BLaER1 (cell line): ENCODE data around the gene ZDHHC3.
A peak's percentile ranks its signal among the peaks of the same experiment; 100 is the strongest.

Experiments used
- H3K27ac ChIP-seq: shearing (Covaris generic); formaldehyde crosslinking; 2 replicates; pipeline ENCODE4 v1.8.1; 2022
- H3K27me3 ChIP-seq: shearing (Covaris generic); formaldehyde crosslinking; 2 replicates; pipeline ENCODE4 v1.8.1; 2022
- H3K36me3 ChIP-seq: shearing (Covaris generic); formaldehyde crosslinking; 2 replicates; pipeline ENCODE4 v1.8.1; 2022
- H3K4me1 ChIP-seq: shearing (Covaris generic); formaldehyde crosslinking; 2 replicates; pipeline ENCODE4 v1.8.1; 2022
- H3K4me2 ChIP-seq: shearing (Covaris generic); formaldehyde crosslinking; 2 replicates; pipeline ENCODE4 v1.8.1; 2022
- H3K4me3 ChIP-seq: shearing (Covaris generic); formaldehyde crosslinking; 2 replicates; pipeline ENCODE4 v1.8.1; 2022
- H3K9ac ChIP-seq: shearing (Covaris generic); formaldehyde crosslinking; 2 replicates; pipeline ENCODE4 v1.8.1; 2022
- H3K9me3 ChIP-seq: shearing (Covaris generic); formaldehyde crosslinking; 2 replicates; pipeline ENCODE4 v1.8.1; 2022
- H4K20me1 ChIP-seq: shearing (Covaris generic); formaldehyde crosslinking; 2 replicates; pipeline ENCODE4 v1.8.1; 2022
- Cebpa-rat ChIP-seq: shearing (Covaris generic); IDR thresholded peaks from 2 replicates; pipeline ENCODE4 v1.8.1; 2022

Gene ZDHHC3, protein sequence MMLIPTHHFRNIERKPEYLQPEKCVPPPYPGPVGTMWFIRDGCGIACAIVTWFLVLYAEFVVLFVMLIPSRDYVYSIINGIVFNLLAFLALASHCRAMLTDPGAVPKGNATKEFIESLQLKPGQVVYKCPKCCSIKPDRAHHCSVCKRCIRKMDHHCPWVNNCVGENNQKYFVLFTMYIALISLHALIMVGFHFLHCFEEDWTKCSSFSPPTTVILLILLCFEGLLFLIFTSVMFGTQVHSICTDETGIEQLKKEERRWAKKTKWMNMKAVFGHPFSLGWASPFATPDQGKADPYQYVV

GRCh38 chr3:44976002-44976815 is at the start of gene ZDHHC3, which contains the start of gene EXOSC7:
TSS of gene ZDHHC3 (minus strand) at chr3:44976174. CDS start at chr3:44959436, 16,738 bp downstream.
TSS of gene EXOSC7 (plus strand) at chr3:44976244. CDS start at chr3:44976278, 34 bp downstream.
- Histone ChIP-seq H3K9ac (peak within 1 kb of the TSS; percentile 87), H3K36me3 (peaks cover 30% of the 10 kb centered on the region), H3K27ac (peak within 1 kb of the TSS; percentile 83), H3K4me2 (peak within 1 kb of the TSS; percentile 93), H3K9me3 (no peaks in the 10 kb centered on the region), H3K27me3 (no peaks in the 10 kb centered on the region), H3K4me3 (peak within 1 kb of the TSS; percentile 80), H3K4me1 (peaks cover 42% of the 10 kb centered on the region), H4K20me1 (peaks cover 65% of the 10 kb centered on the region)
- no peak for TF ChIP-seq Cebpa-rat

DNA sequence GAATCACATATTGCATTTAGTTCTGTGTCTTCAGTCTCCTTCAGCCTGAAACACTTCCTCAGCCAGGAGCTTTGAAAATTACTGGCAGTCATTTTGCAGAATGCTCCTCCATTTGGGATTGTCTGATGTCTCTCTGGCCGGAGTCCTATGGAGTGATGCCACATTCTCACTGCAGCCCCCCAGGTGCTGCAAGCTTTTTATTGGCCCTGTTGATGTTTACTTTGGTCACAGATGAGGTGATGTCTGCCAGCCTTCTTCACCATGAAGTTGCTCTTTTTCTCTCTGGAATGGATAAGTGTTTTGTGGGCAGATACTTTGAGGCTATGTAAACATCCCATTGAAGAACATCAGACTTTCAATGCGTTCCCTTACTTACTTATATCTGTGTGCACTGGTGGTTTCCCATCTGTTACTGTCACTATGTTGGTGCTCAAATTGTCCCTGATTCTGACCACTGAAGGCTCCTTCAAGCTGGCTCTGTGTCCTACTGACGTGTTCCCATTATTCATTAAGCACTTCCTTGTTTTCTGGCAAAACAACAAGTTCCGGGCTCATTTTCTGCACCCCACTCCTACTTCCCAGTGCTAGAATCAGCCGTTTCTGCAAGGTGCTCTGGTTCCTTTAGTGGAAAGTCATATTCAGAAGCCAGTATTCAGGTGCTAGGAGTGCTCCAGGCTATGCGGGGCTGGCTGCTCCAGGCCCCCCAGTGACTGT is 48.7 kb upstream of the ZDHHC3 start:
- Histone ChIP-seq H3K36me3 (no peaks in the 10 kb centered on the region), H3K4me3 (no peak overlapping the region), H4K20me1 (no peaks in the 10 kb centered on the region), H3K9ac (no peak overlapping the region), H3K9me3 (no peaks in the 10 kb centered on the region), H3K27ac (no peak overlapping the region), H3K4me2 (no peak overlapping the region), H3K27me3 (no peaks in the 10 kb centered on the region), H3K4me1 (peaks cover 11% of the 10 kb centered on the region)
- no peak for TF ChIP-seq Cebpa-rat

DNA sequence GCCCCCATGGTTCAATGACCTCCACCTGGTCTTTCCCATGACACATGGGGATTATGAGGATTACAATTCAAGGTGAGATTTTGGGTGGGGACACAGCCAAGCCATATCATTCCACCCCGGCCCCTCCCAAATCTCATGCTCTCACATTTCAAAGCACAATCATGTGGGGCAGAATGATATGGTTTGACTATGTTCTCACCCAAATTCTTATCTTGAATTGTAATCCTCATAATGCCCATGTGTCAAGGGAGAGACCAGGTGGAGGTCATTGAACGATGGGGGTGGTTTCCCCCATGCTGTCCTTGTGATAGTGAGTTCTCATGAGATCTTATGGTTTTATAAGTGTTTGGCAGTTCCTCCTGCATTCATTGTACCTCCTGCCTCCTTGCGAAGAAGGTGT is 47.7 kb upstream of the ZDHHC3 start:
- Histone ChIP-seq H3K4me3 (no peak overlapping the region), H4K20me1 (no peaks in the 10 kb centered on the region), H3K4me1 (peaks cover 11% of the 10 kb centered on the region), H3K9ac (no peak overlapping the region), H3K27ac (no peak overlapping the region), H3K4me2 (no peak overlapping the region), H3K36me3 (0 out of 2 replicates have a peak, but pooled peaks cover 2% of the 10 kb centered on the region), H3K9me3 (no peaks in the 10 kb centered on the region), H3K27me3 (no peaks in the 10 kb centered on the region)
- TF ChIP-seq Cebpa-rat: no peak

GRCh38 chr3:45021524-45022297 is 45.7 kb upstream of the ZDHHC3 start:
- 0 out of 2 replicates have a peak, but pooled peaks cover 4% of the 10 kb centered on the region for H3K36me3 ChIP-seq
- no peaks in the 10 kb centered on the region for H4K20me1 ChIP-seq
- H3K9ac ChIP-seq: no peak overlapping the region
- H3K27ac ChIP-seq: no peak overlapping the region
- no peak for TF ChIP-seq Cebpa-rat
- H3K4me3 ChIP-seq: no peak overlapping the region
- H3K9me3 ChIP-seq: no peaks in the 10 kb centered on the region
- no peaks in the 10 kb centered on the region for H3K27me3 ChIP-seq
- peaks cover 14% of the 10 kb centered on the region for H3K4me1 ChIP-seq
- H3K4me2 ChIP-seq: no peak overlapping the region

- no peak overlapping the region for H3K4me2 ChIP-seq
- no peaks in the 10 kb centered on the region for H3K27me3 ChIP-seq
- peaks cover 13% of the 10 kb centered on the region; the same call in 1 of the 2 replicates for H3K4me1 ChIP-seq
- no peak for TF ChIP-seq Cebpa-rat
- H3K27ac ChIP-seq: no peak overlapping the region
- H3K9me3 ChIP-seq: no peaks in the 10 kb centered on the region
- H4K20me1 ChIP-seq: no peaks in the 10 kb centered on the region
- no peak overlapping the region for H3K4me3 ChIP-seq
- peaks cover 14% of the 10 kb centered on the region; the same call in 1 of the 2 replicates for H3K36me3 ChIP-seq
- H3K9ac ChIP-seq: no peak overlapping the region
Observed at GRCh38 chr3:45020534-45020933, 44.6 kb upstream of the ZDHHC3 start.

GRCh38 chr3:45017821-45018220 is 41.8 kb upstream of the ZDHHC3 start:
- peaks cover 40% of the 10 kb centered on the region for H3K36me3 ChIP-seq
- TF ChIP-seq Cebpa-rat: no peak

DNA sequence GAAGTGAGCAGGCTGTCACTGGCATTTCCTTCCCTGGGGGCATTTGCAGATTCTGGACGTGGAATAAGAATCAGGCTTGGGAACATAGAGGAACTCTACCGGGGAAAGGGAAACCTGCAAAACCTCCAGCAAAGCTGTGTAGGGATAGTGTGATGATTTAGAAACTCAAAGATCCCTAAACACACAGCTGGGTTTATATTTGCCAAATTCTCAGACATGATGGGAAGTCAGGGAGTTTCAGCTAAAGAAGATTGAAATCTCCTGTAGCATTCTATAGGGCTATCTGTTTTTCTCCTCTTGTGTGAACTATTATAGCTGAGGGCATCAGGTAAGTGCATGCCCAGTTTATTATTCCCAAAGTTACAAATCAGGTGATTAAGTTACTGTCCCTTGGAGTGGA is 40.9 kb upstream of the ZDHHC3 start:
- no peak overlapping the region for H3K9ac ChIP-seq
- TF ChIP-seq Cebpa-rat: no peak
- peaks cover 50% of the 10 kb centered on the region for H3K36me3 ChIP-seq
- H3K4me2 ChIP-seq: no peak overlapping the region
- H3K27me3 ChIP-seq: no peaks in the 10 kb centered on the region
- no peaks in the 10 kb centered on the region for H3K9me3 ChIP-seq
- no peak overlapping the region for H3K4me3 ChIP-seq
- H3K4me1 ChIP-seq: peaks cover 12% of the 10 kb centered on the region
- no peaks in the 10 kb centered on the region for H4K20me1 ChIP-seq
- H3K27ac ChIP-seq: no peak overlapping the region

More at GRCh38 chr3:45017821-45018220, 41.8 kb upstream of the ZDHHC3 start:
- Histone ChIP-seq H3K4me1 (peaks cover 7% of the 10 kb centered on the region; the same call in 1 of the 2 replicates), H3K4me2 (no peak overlapping the region), H3K27me3 (no peaks in the 10 kb centered on the region), H3K4me3 (no peak overlapping the region), H3K9me3 (no peaks in the 10 kb centered on the region), H4K20me1 (no peaks in the 10 kb centered on the region), H3K9ac (no peak overlapping the region), H3K27ac (no peak overlapping the region)

GRCh38 chr3:45012577-45012976 is 36.6 kb upstream of the ZDHHC3 start:
- no peak overlapping the region for H3K27ac ChIP-seq
- no peaks in the 10 kb centered on the region for H3K9me3 ChIP-seq
- no peaks in the 10 kb centered on the region for H3K27me3 ChIP-seq
- H4K20me1 ChIP-seq: no peaks in the 10 kb centered on the region
- no peak for TF ChIP-seq Cebpa-rat
- H3K4me1 ChIP-seq: peaks cover 18% of the 10 kb centered on the region
- H3K4me2 ChIP-seq: no peak overlapping the region
- H3K4me3 ChIP-seq: no peak overlapping the region
- no peak overlapping the region for H3K9ac ChIP-seq
- H3K36me3 ChIP-seq: peaks cover 88% of the 10 kb centered on the region
